Activated CD4-positive, alpha-beta memory T cell treated with anti-CD3 and anti-CD28 coated beads for 36 hours (primary cell): Measurements from ENCODE around the gene PADI1. TPM values are rescaled to one million over a fixed set of nuclear protein-coding genes. Genes with fewer than 3 reads are reported as not detected.

ENCODE experiments used
- CTCF ChIA-PET: fragments of 350-600 bp; sonication (Branson Sonifier 250); formaldehyde crosslinking; loops from one replicate; lab custom pipeline; 2021; ENCODE audit warnings: antibody characterized with exemption, inconsistent platforms; lab: Charles Lee
- POLR2A ChIA-PET: fragments of 350-600 bp; sonication (Branson Sonifier 250); formaldehyde crosslinking; loops from one replicate; lab custom pipeline; 2021; ENCODE audit warnings: antibody characterized with exemption; lab: Charles Lee
- DNase-seq: peaks from one replicate; pipeline ENCODE4 v3.0.0-alpha.2; 2020
- H3K27ac Mint-ChIP-seq: one replicate; pipeline ENCODE4 v1.8.0; 2021; ENCODE audit warnings: mixed read lengths
- H3K27me3 Mint-ChIP-seq: one replicate; pipeline ENCODE4 v1.8.0; 2021; ENCODE audit warnings: mixed read lengths
- H3K36me3 Mint-ChIP-seq: one replicate; pipeline ENCODE4 v1.8.0; 2021; ENCODE audit warnings: mixed read lengths
- H3K4me1 Mint-ChIP-seq: one replicate; pipeline ENCODE4 v1.8.0; 2021; ENCODE audit warnings: low read depth, mixed read lengths
- H3K4me3 Mint-ChIP-seq: one replicate; pipeline ENCODE4 v1.8.0; 2021; ENCODE audit warnings: mild to moderate bottlenecking, mixed read lengths
- H3K9me3 Mint-ChIP-seq: one replicate; pipeline ENCODE4 v1.8.0; 2021; ENCODE audit warnings: mixed read lengths
- intact Hi-C: fragments of 100-400 bp; cut with micrococcal nuclease; formaldehyde crosslinking; loops from one replicate; pipeline ENCODE4 v1.15.1; 2023
- total RNA-seq, 2 experiments: library from RNA; stranded (reverse); gene quantifications; one replicate each; pipeline ENCODE4 v1.2.3, GENCODE V29; 2021

The PADI1 gene
- total RNA-seq, 2 experiments from 2014 or later = not detected

DNA sequence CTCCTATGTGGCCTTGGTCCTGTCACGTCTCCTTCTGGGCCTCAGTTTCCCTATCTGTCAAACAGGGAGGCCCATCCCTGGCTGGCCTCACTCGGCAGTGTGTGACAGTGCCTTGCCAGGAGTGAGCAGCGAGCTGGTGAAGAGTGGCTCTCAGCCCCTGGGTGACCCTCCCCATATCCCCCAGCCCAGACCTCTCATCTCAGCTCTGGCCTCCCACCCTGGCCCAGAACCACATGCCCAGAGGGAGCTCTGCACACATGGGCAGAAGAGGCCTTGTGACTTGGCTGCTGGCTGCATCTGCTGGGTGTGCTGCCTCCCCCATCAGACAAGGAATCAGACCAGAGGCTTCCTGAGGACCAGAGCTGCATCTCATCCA is 19.5 kb upstream of the PADI1 start:
- H3K9me3 Mint-ChIP-seq = peaks cover 17% of the 10 kb centered on the region
- intact Hi-C loops = no loop called here
- CTCF ChIA-PET = interaction anchor here (0.6 to 0.7 kb wide), 2 partner anchors 40 to 51 kb away, joined by 3 read pairs; no protein-coding TSS in a partner anchor
- H3K27me3 Mint-ChIP-seq = peaks cover 3% of the 10 kb centered on the region
- POLR2A ChIA-PET = no interaction called here
- no peak overlapping the region for H3K27ac Mint-ChIP-seq
- peaks cover 3% of the 10 kb centered on the region for H3K36me3 Mint-ChIP-seq
- H3K4me3 Mint-ChIP-seq = no peak overlapping the region
- no peak for DNase-seq
- peaks cover 19% of the 10 kb centered on the region for H3K4me1 Mint-ChIP-seq

DNA sequence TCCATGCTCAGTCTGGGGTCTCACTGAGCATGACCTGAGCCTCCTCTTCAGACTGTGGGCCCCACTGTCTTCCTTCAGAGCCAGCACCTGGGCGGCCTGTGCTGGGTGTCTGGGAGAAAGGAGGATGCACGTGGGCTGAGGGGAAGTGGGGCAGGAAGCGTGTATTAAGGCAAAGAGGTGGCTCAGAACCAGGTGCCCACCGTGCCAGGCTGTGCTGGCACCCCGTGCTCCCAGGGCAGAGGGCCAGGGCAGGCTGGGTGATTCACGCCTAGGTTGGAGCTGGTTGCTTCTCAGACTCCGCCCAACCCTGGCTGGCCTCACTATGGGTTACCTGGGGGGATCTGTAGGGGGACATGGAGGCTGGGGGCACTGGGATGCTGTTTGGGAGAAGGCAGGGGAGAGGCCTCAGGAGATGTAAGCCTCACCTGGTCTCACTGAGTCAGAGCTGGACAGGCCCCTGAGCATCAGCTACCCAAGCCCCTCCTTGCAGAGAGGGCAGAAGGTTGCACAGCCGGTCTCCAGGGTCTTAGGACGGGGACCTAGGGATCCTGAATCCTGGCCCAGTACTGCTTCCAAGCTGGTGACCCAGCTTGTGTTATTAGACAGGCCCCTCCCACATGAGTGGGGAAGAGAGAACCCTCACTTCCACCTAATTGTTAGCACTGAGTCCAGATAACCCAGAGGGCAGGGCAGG is 18.6 kb upstream of the PADI1 start:
- ChIA-PET POLR2A (no interaction called here), CTCF (interaction anchor here (0.7 kb wide), 1 partner anchor 50 kb away, joined by 3 read pairs; no protein-coding TSS in a partner anchor)
- intact Hi-C loops = no loop called here
- Mint-ChIP-seq H3K9me3 (peaks cover 17% of the 10 kb centered on the region), H3K27ac (no peak overlapping the region), H3K36me3 (peaks cover 3% of the 10 kb centered on the region), H3K4me1 (peaks cover 16% of the 10 kb centered on the region), H3K27me3 (peaks cover under 1% of the 10 kb centered on the region), H3K4me3 (no peak overlapping the region)
- DNase-seq = no peak

GRCh38 chr1:17187051-17187450 is 17.9 kb upstream of the PADI1 start:
- Mint-ChIP-seq H3K27me3 (no peaks in the 10 kb centered on the region), H3K4me1 (peaks cover 9% of the 10 kb centered on the region), H3K9me3 (peaks cover 17% of the 10 kb centered on the region), H3K36me3 (peaks cover 3% of the 10 kb centered on the region), H3K4me3 (no peak overlapping the region), H3K27ac (no peak overlapping the region)
- CTCF ChIA-PET = no interaction called here
- intact Hi-C loops = no loop called here
- no peak for DNase-seq
- POLR2A ChIA-PET = no interaction called here

- Mint-ChIP-seq H3K27ac (no peak overlapping the region), H3K4me3 (no peak overlapping the region), H3K4me1 (peaks cover 7% of the 10 kb centered on the region), H3K27me3 (no peaks in the 10 kb centered on the region), H3K36me3 (peaks cover 3% of the 10 kb centered on the region), H3K9me3 (peaks cover 17% of the 10 kb centered on the region)
- intact Hi-C loops = no loop called here
- no peak for DNase-seq
- ChIA-PET POLR2A (no interaction called here), CTCF (no interaction called here)
Measured at GRCh38 chr1:17188217-17188616, 16.7 kb upstream of the PADI1 start.

DNA sequence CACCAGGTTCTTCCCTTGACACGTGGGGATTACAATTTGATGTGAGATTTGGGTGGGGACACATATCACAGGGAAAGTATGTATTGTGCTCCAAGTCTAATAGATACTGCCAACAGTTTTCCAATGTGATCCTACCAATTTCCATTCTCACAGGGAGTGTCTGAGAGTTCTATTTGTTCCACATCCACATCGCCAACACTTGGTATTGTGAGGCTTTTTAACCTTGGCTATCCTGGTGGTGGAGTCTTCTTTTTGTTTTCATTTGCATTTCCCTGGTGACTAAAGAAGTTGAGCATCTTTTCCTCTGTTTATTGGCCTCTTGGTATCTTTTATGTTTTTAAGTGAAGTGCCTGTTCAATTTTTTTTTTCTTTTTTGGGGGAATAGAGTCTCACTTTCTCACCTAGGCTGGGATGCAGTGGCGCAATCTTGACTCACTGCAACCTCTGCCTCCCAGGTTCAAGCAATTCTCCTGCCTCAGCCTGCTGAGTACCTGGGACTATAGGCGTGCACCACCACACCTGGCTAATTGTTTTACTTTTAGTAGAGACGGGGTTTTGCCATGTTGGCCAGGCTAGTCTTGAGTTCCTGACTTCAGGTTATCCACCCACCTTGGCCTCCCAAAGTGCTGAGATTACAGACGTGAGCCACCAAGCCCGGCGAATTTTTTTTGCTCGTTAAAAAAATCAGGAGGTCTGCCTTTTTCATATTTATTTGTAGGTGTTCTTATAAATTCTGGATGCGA is 15.9 kb upstream of the PADI1 start:
- H3K27ac Mint-ChIP-seq = no peak overlapping the region
- H3K4me1 Mint-ChIP-seq = peaks cover 7% of the 10 kb centered on the region
- peaks cover 17% of the 10 kb centered on the region for H3K9me3 Mint-ChIP-seq
- no peak for DNase-seq
- no peaks in the 10 kb centered on the region for H3K27me3 Mint-ChIP-seq
- ChIA-PET CTCF (no interaction called here), POLR2A (no interaction called here)
- H3K36me3 Mint-ChIP-seq = peaks cover 3% of the 10 kb centered on the region
- intact Hi-C loops = no loop called here
- H3K4me3 Mint-ChIP-seq = no peak overlapping the region

- H3K27ac Mint-ChIP-seq = no peak overlapping the region
- peaks cover 17% of the 10 kb centered on the region for H3K9me3 Mint-ChIP-seq
- ChIA-PET POLR2A (no interaction called here), CTCF (interaction anchor here (1.1 kb wide), 1 partner anchor 64 kb away, joined by 3 read pairs; no protein-coding TSS in a partner anchor)
- intact Hi-C loops = no loop called here
- H3K27me3 Mint-ChIP-seq = no peaks in the 10 kb centered on the region
- H3K4me3 Mint-ChIP-seq = no peak overlapping the region
- no peak for DNase-seq
- H3K36me3 Mint-ChIP-seq = peaks cover 3% of the 10 kb centered on the region
- H3K4me1 Mint-ChIP-seq = peaks cover 7% of the 10 kb centered on the region
Measured at GRCh38 chr1:17189632-17189990, 15.3 kb upstream of the PADI1 start.

- H3K9me3 Mint-ChIP-seq = peaks cover 17% of the 10 kb centered on the region
- H3K4me1 Mint-ChIP-seq = peaks cover 7% of the 10 kb centered on the region
- H3K27ac Mint-ChIP-seq = no peak overlapping the region
- POLR2A ChIA-PET = no interaction called here
- H3K36me3 Mint-ChIP-seq = peaks cover 3% of the 10 kb centered on the region
- no peaks in the 10 kb centered on the region for H3K27me3 Mint-ChIP-seq
- H3K4me3 Mint-ChIP-seq = no peak overlapping the region
- intact Hi-C loops = no loop called here
- no peak for DNase-seq
- CTCF ChIA-PET = interaction anchor here (1.1 kb wide), 1 partner anchor 64 kb away, joined by 3 read pairs; no protein-coding TSS in a partner anchor
Measured at GRCh38 chr1:17190010-17190995, 14.6 kb upstream of the PADI1 start.

DNA sequence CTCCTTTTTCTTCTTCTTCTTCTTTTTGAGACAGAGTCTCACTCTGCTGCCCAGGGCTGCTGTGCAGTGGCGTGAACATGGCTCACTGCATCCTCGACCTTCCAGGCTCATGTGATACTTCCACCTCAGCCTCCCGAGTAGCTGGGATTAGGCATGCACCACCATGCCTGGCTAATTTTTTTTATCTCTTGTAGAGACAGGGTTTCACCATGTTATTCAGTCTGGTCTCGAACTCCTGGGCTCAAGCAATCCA is 13.0 kb upstream of the PADI1 start:
- no peak overlapping the region for H3K27ac Mint-ChIP-seq

GRCh38 chr1:17192394-17193221 is 12.3 kb upstream of the PADI1 start:
- Mint-ChIP-seq H3K36me3 (peaks cover 3% of the 10 kb centered on the region), H3K4me1 (no peaks in the 10 kb centered on the region), H3K27me3 (no peaks in the 10 kb centered on the region), H3K9me3 (peaks cover 17% of the 10 kb centered on the region), H3K4me3 (no peak overlapping the region), H3K27ac (no peak overlapping the region)
- intact Hi-C loops = no loop called here
- CTCF ChIA-PET = no interaction called here
- no peak for DNase-seq
- POLR2A ChIA-PET = no interaction called here

More for the DNA sequence above, 13.0 kb upstream of the PADI1 start:
- CTCF ChIA-PET = no interaction called here
- Mint-ChIP-seq H3K36me3 (peaks cover 3% of the 10 kb centered on the region), H3K9me3 (peaks cover 17% of the 10 kb centered on the region), H3K27me3 (no peaks in the 10 kb centered on the region), H3K4me1 (no peaks in the 10 kb centered on the region), H3K4me3 (no peak overlapping the region)
- POLR2A ChIA-PET = no interaction called here
- DNase-seq = no peak
- intact Hi-C loops = no loop called here

- Mint-ChIP-seq H3K36me3 (peaks cover 1% of the 10 kb centered on the region), H3K27ac (no peak overlapping the region), H3K4me3 (no peak overlapping the region), H3K4me1 (no peaks in the 10 kb centered on the region), H3K27me3 (no peaks in the 10 kb centered on the region), H3K9me3 (peaks cover 11% of the 10 kb centered on the region)
- CTCF ChIA-PET = no interaction called here
- POLR2A ChIA-PET = no interaction called here
- intact Hi-C loops = no loop called here
- no peak for DNase-seq
Measured at GRCh38 chr1:17193222-17194132, 11.5 kb upstream of the PADI1 start.

DNA sequence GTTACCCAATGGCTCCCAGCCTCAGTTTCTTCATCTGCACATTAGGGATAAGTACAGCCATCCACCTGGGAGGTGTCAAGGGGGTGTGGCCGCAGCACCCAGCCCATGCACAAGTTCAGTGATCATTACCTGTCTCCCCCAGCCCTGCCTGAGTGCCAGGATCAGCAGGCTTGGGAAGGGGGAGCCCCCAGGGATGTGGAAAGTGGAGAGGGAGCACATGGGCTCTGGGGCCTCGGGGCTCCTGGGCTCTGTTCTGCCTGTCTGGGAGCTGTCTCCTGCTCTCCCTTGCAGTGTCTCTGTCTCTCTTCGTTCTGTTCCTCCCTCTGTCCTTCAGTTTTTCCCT is 10.8 kb upstream of the PADI1 start:
- Mint-ChIP-seq H3K4me3 (no peak overlapping the region), H3K27me3 (no peaks in the 10 kb centered on the region), H3K9me3 (peaks cover 4% of the 10 kb centered on the region), H3K36me3 (no peaks in the 10 kb centered on the region), H3K4me1 (peaks cover 2% of the 10 kb centered on the region), H3K27ac (no peak overlapping the region)
- ChIA-PET CTCF (interaction anchor here (0.7 kb wide), 1 partner anchor 68 kb away, joined by 3 read pairs; no protein-coding TSS in a partner anchor), POLR2A (no interaction called here)
- intact Hi-C loops = no loop called here
- DNase-seq = no peak
